ENCODE measurements around the gene PLLP. TPM values are rescaled to one million over a fixed set of nuclear protein-coding genes. Genes with fewer than 3 reads are reported as not detected.

The PLLP gene
- total and polyA plus RNA-seq, 9 of the 15 experiments (the other 6 are each of a cell fraction or from before 2014, with no cell fraction given): 0.09 to 0.96 (median 0.27) TPM

- TF ChIP-seq, protein P1, sequence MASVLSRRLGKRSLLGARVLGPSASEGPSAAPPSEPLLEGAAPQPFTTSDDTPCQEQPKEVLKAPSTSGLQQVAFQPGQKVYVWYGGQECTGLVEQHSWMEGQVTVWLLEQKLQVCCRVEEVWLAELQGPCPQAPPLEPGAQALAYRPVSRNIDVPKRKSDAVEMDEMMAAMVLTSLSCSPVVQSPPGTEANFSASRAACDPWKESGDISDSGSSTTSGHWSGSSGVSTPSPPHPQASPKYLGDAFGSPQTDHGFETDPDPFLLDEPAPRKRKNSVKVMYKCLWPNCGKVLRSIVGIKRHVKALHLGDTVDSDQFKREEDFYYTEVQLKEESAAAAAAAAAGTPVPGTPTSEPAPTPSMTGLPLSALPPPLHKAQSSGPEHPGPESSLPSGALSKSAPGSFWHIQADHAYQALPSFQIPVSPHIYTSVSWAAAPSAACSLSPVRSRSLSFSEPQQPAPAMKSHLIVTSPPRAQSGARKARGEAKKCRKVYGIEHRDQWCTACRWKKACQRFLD (CRISPR knock-in tag; IDR thresholded peaks at IDR 0.05): no peak
- TF ChIP-seq MTA1 (IDR thresholded peaks at IDR 0.05; ENCODE audit: borderline replicate concordance): no peak
Observed at GRCh38 chr16:57270221-57271062, 14.0 kb downstream of the PLLP start (continued).

DNA sequence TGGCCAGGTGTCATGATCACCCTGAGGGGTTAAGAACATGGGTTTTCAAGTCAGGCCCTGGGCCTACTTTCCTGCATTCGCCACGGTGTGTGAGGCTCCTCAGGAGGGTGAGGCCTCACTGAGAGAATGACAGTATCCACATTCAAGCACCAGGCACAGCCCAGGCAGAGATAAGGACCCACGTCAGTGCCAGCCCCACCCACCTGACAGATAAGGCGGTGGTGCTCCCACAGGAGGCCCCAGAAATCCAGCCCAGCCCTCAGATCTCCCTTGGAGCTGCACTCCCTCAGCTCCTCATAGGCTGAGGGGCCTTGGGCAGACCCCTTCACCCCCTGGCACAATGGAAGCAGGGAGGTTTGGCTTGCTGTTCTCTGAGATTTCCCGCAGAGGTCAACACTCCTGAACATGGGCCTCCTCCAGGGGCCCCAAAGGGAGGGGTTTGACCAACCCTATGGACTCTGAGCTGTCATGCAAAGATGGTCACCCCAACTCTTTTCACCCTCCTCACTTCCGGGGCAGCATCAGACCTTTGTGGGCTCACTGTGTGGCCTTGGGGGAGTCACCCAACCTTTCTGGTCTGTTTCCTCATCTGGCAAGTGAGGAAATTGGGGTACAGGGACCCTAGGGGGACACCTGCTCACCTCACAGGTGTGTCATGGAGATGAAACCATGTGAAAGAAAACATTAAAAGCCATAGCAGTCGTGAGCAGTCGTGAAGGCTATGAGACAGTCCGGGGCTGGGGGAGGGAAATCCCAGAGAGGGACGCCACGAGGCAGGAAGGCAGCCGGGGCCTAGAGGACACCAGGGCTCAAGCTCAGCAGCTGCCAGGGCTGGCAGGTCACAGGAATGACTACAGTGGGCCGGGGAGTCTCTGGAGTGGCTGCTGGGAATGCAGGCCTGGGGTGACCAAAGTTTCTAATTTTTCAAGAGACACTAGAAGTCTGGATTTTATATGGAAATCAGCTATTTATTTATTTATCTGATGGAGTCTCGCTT, 15.4 kb downstream of the PLLP start:
- H3K9me1 ChIP-seq (ENCODE audit: control insufficient read depth, insufficient read depth, low read length): no peaks in the 10 kb centered on the region
- ATAC-seq (peak; percentile 85), FAIRE-seq (peak; percentile 89), DNase-seq (ENCODE audit: extremely low read depth in 1 of 4, low spot score in 3 of 4) (peak; percentile 80 to 87 (median 83))
- H3K4me1 ChIP-seq (replicated peaks in 1 of 2; ENCODE audit: control insufficient read depth in 2 of 2, insufficient read depth in 2 of 2, low read length in 2 of 2): peaks cover 36 to 43% of the 10 kb centered on the region in 2 experiments
- H3K4me3 ChIP-seq: no peak overlapping the region
- H4K20me1 ChIP-seq (replicated peaks; ENCODE audit: control insufficient read depth, insufficient read depth, low read length): no peaks in the 10 kb centered on the region
- peak overlapping the region; percentile 61 for H3K27ac ChIP-seq (ENCODE audit: extremely low read depth, low read depth, low read length)
- peak overlapping the region; percentile 72 for H3K4me2 ChIP-seq (ENCODE audit: insufficient read depth, low read length)
- CTCF ChIA-PET (ENCODE audit: low intra/inter-chr PET ratio): interaction anchor here (0.6 kb wide), 1 partner anchor 41 kb away, joined by 7 read pairs; no protein-coding TSS in a partner anchor
- intact Hi-C loops (cut with micrococcal nuclease) (no loop called here), in situ Hi-C loops (cut with MboI) (no loop called here)
- no peaks in the 10 kb centered on the region for H3K9me3 ChIP-seq (replicated peaks; ENCODE audit: control insufficient read depth, insufficient read depth, low read depth, low read length)
- H3K79me2 ChIP-seq (ENCODE audit: control insufficient read depth, insufficient read depth, low read length): no peaks in the 10 kb centered on the region
- BruUV-seq (replicated peaks): no TSS peak
- WGBS (ENCODE audit: insufficient coverage, low coverage, missing lambda C conversion rate): 31% methylated on average over 14 of the region's 14 CpGs
- POLR2A ChIA-PET: interaction anchor here (0.6 to 1.6 kb wide), 5 partner anchors 8 to 24 kb away, joined by 3 to 7 read pairs (median 4); partner anchors contain the start of gene ARL2BP
- peak overlapping the region; percentile 50 to 75; a peak in 3 of 4 replicates for H3K9ac ChIP-seq (ENCODE audit: insufficient read depth in 1 of 2, low read depth in 2 of 2, low read length in 2 of 2)
- no peaks in the 10 kb centered on the region for H3K36me3 ChIP-seq (ENCODE audit: control insufficient read depth, insufficient read depth, low read length)
- H2AFZ ChIP-seq (ENCODE audit: low read depth, low read length): peak overlapping the region; percentile 84
- H3K27me3 ChIP-seq (ENCODE audit: control insufficient read depth in 2 of 2, insufficient read depth in 2 of 2, low read length in 2 of 2): no peaks in the 10 kb centered on the region
- TF ChIP-seq NEUROD1 (IDR thresholded peaks at IDR 0.05; ENCODE audit: borderline replicate concordance, low read depth, low read length, partially characterized antibody) (no peak), ZNF584 (CRISPR knock-in tag; IDR thresholded peaks at IDR 0.05; ENCODE audit: low read depth) (no peak), ZC3H8 (IDR thresholded peaks at IDR 0.05) (no peak), CBX5 (IDR thresholded peaks at IDR 0.05; ENCODE audit: borderline replicate concordance, low read depth) (no peak), ZNF589 (CRISPR knock-in tag; IDR thresholded peaks at IDR 0.05; ENCODE audit: low read depth) (no peak), ZNF583 (CRISPR knock-in tag; IDR thresholded peaks at IDR 0.05) (peak; percentile 40; the same call in 1 of the 2 replicates), SLC30A9 (CRISPR knock-in tag; IDR thresholded peaks at IDR 0.05) (no peak), ZNF699 (CRISPR knock-in tag; IDR thresholded peaks at IDR 0.05; ENCODE audit: insufficient replicate concordance) (no peak), EHMT2 (IDR thresholded peaks at IDR 0.05) (no peak), PYGO2 (tag; IDR thresholded peaks at IDR 0.05) (no peak)
- TF ChIP-seq, protein P2, sequence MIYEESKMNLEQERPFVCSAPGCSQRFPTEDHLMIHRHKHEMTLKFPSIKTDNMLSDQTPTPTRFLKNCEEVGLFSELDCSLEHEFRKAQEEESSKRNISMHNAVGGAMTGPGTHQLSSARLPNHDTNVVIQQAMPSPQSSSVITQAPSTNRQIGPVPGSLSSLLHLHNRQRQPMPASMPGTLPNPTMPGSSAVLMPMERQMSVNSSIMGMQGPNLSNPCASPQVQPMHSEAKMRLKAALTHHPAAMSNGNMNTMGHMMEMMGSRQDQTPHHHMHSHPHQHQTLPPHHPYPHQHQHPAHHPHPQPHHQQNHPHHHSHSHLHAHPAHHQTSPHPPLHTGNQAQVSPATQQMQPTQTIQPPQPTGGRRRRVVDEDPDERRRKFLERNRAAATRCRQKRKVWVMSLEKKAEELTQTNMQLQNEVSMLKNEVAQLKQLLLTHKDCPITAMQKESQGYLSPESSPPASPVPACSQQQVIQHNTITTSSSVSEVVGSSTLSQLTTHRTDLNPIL (CRISPR knock-in tag; IDR thresholded peaks at IDR 0.05): no peak
- TF ChIP-seq, protein P3, sequence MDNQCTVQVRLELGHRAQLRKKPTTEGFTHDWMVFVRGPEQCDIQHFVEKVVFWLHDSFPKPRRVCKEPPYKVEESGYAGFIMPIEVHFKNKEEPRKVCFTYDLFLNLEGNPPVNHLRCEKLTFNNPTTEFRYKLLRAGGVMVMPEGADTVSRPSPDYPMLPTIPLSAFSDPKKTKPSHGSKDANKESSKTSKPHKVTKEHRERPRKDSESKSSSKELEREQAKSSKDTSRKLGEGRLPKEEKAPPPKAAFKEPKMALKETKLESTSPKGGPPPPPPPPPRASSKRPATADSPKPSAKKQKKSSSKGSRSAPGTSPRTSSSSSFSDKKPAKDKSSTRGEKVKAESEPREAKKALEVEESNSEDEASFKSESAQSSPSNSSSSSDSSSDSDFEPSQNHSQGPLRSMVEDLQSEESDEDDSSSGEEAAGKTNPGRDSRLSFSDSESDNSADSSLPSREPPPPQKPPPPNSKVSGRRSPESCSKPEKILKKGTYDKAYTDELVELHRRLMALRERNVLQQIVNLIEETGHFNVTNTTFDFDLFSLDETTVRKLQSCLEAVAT (IDR thresholded peaks at IDR 0.05): no peak

Data from K562 (cell line).